Measurements from ENCODE around the gene MB21D2.

The MB21D2 gene

GRCh38 chr3:192921793-192922192 is 4.1 kb upstream of the MB21D2 start:
- no peak for DNase-seq (ENCODE audit: low spot score)

- no peak for DNase-seq (ENCODE audit: low spot score)
These were observed 2.8 kb upstream of the MB21D2 start for GRCh38 chr3:192920411-192920810.

GRCh38 chr3:192919901-192920300 is 2.2 kb upstream of the MB21D2 start:
- DNase-seq (ENCODE audit: low spot score) = no peak

- DNase-seq (ENCODE audit: low spot score) = peak; percentile 77
These were observed 576 bp upstream of the MB21D2 start for GRCh38 chr3:192918275-192918588.

- peak; percentile 67 for DNase-seq (ENCODE audit: low spot score)
These were observed 640 bp downstream of the MB21D2 start for GRCh38 chr3:192917028-192917403.

GRCh38 chr3:192916371-192917027 is 1.2 kb downstream of the MB21D2 start:
- DNase-seq (ENCODE audit: low spot score) = no peak

GRCh38 chr3:192915722-192916121 is 1.9 kb downstream of the MB21D2 start:
- DNase-seq (ENCODE audit: low spot score) = no peak

GRCh38 chr3:192915304-192915703 is 2.4 kb downstream of the MB21D2 start:
- DNase-seq (ENCODE audit: low spot score) = no peak

GRCh38 chr3:192914848-192915247 is 2.8 kb downstream of the MB21D2 start:
- no peak for DNase-seq (ENCODE audit: low spot score)

GRCh38 chr3:192913540-192913939 is 4.1 kb downstream of the MB21D2 start:
- DNase-seq (ENCODE audit: low spot score) = no peak

GRCh38 chr3:192911293-192911692 is 6.4 kb downstream of the MB21D2 start:
- no peak for DNase-seq (ENCODE audit: low spot score)

GRCh38 chr3:192907784-192908183 is 9.9 kb downstream of the MB21D2 start:
- no peak for DNase-seq (ENCODE audit: low spot score)

GRCh38 chr3:192906940-192907339 is 10.7 kb downstream of the MB21D2 start:
- DNase-seq (ENCODE audit: low spot score) = no peak

GRCh38 chr3:192905980-192906678 is 11.5 kb downstream of the MB21D2 start:
- no peak for DNase-seq (ENCODE audit: low spot score)

- DNase-seq (ENCODE audit: low spot score) = no peak
These were observed 12.9 kb downstream of the MB21D2 start for GRCh38 chr3:192904632-192905289.

GRCh38 chr3:192902549-192902948 is 15.1 kb downstream of the MB21D2 start:
- DNase-seq (ENCODE audit: low spot score) = no peak

- DNase-seq (ENCODE audit: low spot score) = no peak
These were observed 16.2 kb downstream of the MB21D2 start for GRCh38 chr3:192901435-192901834.

GRCh38 chr3:192899540-192899982 is 18.1 kb downstream of the MB21D2 start:
- no peak for DNase-seq (ENCODE audit: low spot score)

GRCh38 chr3:192897005-192897404 is 20.7 kb downstream of the MB21D2 start:
- no peak for DNase-seq (ENCODE audit: low spot score)

GRCh38 chr3:192896208-192896607 is 21.4 kb downstream of the MB21D2 start:
- DNase-seq (ENCODE audit: low spot score) = no peak

GRCh38 chr3:192894676-192895075 is 23.0 kb downstream of the MB21D2 start:
- no peak for DNase-seq (ENCODE audit: low spot score)

GRCh38 chr3:192892981-192893700 is 24.5 kb downstream of the MB21D2 start:
- DNase-seq (ENCODE audit: low spot score) = peak; percentile 76

All from LoVo (cell line).